Activated T-cell treated with anti-CD3 and anti-CD28 coated beads for 1 hour (primary cell): ENCODE data around the gene WTAP.
A peak's percentile ranks its signal among the peaks of the same experiment; 100 is the strongest.
"Not testable (repeated sequence)": the region's sequence is repeated elsewhere in the genome, so short reads cannot be mapped to it uniquely, and the experiment has no call there.

Source experiments
- DNase-seq: peaks from one replicate; pipeline ENCODE4 v3.0.0-alpha.2; 2020; ENCODE audit warnings: low read depth

WTAP gene

DNA sequence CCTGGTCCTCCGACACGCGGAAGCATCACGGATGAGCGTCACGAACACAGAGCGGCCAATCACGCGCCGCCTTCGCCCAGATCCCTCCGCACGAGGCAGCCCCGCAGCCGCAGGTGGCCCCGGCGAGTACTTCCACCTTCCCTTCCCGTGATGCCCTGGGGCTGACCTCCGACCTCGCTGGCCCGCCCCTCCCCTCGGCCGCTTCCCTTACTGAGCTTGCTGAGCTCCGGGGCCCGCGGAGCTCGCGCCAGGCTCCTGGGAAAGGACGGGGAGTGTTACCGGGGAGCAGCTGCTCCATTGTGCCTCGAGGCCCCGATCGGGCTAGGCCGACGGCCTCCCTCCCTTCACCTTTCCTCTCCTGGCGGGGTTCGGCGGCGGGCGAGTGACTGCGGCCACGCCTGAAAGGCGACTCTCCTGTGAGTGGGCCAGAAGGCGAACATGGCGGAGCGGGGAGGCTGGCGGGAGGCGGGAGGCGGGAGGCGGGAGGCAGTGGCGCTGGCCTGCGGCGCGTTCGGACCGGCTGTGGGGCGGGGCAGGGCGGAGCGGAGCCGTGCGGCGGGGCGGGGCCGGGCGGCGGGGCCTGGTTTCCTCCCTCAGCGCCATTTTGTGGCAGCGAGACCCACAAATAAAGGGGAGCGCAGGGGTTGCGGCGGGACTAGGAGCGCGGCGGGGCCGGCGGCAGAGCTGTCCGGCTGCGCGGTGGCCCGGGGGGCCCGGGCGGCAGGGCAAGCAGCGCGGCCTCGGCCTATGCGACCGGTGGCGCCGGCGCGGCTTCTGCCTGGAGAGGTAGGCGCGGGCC, at the start of gene WTAP:
Gene WTAP (plus strand): TSS at position 589 of the 799 bp plus-strand sequence. CDS start 8,760 bp downstream, outside the sequence.
- peak; percentile 94 for DNase-seq

DNA sequence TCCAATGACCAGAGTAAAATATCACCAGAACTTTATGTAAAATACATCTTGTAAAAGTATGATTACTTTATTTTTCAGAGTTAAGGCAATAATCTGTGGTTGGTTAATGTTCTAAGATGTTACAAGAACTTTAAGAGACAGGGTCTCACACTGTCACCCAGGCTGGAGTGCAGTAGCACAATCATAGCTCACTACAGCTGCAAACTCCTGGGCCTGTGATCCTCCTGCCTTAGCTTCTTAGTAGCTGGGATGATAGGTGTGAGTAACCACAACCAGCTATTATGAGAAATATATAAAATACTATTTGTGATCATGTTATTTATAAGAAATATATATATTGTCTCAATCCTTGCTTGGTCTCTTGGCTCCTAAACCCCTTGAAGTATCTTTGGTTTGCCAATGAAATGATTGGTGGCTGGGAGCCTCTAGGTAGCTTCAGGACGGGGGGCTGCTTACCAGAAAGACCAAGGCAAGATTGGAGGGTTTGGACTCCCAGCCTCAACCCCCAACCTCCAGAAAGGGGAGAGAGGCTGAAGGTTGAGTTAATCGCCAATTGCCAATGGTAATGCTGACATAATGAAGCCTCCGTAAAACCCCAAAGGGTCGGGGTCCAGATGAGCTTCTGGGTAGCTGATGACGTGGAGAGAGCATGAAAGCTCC, 49.7 kb upstream of the WTAP start:
- DNase-seq, result no peak

DNA sequence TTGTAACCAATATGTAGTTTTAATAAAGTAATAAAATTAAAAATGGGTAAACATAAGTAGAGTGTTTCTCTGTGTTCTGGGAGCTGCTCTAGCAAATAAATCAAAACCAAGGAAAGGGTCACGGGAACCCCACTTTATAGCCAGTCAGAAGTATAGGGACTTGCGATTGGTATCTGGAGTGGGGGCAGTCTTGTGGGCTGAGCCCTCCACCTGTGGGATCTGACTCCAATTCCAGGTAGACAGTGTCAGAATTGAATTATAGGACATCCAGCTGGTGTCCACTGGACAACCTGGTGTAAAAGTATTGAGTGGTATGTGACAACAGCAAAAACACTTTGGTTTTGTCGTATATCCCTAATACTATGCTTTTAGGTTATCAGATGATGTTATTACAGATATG, 48.7 kb upstream of the WTAP start:
- no peak for DNase-seq

DNA sequence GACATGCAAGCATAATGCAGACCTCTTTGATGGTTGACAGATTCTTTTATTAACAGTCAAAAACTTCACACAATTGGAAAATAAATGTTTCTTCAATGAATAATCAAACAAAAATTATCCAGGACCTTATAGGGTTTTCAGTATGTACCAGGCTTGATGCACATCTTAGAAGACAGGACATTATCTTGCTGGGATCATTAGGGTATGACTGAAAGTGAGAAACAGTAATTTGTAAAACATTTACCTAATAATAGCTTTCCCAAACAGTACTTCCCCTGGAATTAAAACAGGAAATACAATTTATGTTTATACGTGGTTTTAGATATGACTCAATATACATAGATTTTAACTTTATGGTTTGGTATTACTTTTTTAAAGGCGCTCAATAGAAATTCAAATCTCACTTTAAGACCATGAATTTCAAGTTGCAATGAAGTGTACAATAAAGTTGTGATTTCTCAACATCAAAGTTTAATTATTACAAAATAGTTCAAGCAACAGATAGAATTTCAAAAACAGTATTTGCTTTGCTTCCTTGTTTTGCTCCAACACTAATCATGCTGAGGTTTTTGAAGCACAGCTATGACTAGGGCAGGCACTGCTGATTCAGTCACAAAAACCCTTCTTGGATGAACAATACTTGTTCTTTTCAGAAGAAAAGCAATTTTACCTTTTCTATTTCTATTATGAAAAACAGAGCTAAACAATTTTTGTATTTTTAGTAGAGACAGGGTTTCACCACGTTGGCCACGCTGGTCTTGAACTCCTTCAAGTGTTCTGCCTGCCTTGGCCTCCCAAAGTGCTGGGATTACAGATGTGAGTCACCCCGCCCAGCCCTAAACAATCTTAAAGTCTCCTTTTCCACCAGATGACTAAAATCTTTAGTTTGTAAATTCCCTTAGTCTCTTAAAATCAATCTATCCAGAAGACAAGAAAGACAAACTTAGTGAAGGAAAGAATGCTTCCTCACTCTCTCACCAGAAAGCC, 47.9 kb upstream of the WTAP start:
- no peak for DNase-seq

DNA sequence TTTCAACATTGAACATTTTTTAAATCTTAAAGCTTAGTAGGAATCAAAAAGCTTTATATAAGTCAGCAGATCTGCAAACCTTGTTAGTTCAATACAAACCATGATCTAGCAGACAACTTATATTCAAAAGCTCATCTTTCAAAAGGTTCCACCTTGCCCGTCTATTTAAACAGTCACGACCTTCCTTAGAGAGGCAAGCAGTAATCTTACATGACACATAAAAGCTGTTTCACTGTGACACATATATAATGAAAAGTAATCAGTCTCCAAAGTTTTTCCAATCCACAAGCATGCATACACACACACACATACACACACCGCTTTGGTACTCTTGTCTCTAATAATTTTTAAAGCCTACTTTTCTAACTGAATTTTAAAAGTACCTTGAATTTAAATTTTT, 47.2 kb upstream of the WTAP start:
- DNase-seq, result no peak

DNA sequence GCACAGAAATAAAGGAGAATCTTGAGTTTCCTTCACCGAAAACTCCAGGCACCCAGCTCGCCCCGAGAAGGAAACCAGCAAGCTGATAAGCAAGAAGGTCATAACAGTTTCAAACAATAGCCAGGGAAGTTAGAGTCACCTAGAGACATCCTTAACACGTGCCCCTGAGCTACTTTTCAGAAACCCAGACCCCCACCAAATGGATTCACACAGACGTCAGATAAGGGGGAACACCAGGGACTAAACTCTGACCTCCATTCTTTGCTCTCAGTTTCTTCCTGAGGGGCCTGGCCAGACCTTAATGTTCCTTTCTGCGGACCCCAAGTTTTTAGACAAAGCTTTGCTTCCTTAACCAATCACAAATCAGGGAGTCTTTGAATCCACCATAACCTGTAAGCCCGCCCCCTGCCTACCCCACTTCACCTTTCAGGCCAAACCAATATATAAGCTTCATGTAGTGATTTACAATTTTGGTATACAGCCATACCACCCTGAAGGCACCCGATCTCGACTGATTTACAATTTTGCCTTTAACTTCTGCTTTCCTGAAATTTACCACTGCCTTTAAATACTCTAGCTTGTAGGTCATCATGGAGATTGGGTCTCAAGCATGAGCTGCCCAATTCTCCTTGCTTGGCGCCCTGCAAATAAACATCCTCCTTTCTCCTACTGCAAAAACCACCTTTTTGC, 46.0 kb upstream of the WTAP start:
- DNase-seq, result no peak

DNA sequence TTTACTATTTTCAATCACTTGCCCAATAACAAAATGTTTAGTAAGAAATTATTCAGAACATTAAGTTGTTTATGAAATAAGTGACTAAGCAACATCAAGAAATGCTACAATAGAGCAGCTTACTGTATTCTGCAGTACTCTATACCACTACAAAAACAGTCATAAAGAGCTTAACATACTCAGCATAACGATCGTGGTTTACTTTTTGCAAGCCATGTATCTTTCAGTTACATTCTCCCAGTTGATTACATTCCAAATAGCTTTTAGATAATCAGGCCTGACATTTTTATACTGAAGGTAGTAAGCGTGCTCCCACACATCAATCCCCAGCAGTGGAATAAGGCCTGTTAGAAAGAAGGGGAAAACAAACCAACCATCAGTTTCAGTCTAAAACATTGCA, 45.0 kb upstream of the WTAP start:
- DNase-seq, result no peak

DNA sequence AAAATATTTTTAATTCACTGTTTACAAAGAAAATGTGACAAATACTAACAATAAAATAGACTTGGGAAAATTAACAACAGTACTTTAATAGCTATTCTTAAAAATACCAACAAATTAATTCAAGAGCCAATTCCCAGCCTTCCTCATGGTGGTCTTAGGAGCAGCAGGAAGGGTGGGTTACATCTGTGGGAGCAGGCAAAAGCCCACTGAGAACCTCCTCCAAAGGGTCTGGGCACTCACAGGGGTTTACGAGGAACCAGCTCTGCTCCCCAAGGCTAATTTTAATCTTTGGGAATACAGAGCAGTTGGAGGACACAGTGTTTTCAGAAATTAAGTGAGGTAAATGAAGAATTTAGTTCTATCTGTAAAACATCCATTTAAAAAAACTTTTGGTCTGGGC, 44.5 kb upstream of the WTAP start:
- DNase-seq, result no peak

DNA sequence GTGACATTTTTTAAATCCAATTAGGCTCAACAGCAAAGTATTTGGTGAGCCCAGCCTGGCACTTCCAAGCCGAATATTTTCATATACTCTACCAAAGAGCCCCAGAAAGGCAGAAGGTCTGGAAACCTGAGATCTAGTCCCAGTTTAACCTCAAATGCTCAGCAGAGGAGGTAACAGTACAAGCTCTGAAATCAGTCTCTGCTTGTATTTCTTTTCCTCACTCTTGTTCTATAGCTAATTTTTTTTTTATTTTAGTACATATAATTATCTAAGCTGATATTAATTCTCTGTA, 43.3 kb upstream of the WTAP start:
- DNase-seq, result no peak

DNA sequence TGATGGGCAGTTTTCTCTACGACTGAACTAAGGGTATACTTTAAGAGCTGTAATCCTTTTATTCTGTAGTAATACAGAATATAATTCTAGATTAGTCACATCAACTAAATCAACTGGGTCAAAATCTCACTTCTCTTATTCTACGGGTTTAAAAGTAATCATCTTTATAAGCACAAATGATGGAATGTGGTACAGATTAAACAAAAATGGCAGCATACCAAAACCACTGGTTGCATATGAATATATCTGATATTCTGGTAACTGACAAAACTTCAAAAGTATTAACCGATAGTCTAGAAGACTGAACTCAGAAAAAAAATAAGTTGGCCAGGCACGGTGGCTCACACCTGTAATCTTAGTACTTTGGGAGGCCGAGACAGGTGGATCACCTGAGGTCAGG, 41.3 kb upstream of the WTAP start:
- DNase-seq, result no peak

DNA sequence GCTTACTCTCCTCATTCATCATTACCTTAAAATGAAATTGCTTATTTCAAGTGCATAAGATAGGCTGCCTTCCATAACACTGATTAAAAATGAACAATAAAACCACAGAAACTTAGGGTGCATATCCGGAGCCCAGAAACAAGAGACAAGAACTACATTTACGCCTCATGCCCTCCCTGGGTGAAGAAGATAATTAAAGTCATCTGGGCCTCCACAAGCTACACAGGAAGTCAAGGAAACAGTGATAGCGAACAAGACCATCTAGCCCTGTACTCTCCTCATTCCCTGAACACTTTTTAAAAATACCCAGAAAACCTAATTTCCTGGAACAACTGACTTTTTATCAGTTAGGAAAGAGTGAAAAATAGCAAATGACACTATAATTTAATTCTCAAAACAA, 40.6 kb upstream of the WTAP start:
- no peak for DNase-seq

DNA sequence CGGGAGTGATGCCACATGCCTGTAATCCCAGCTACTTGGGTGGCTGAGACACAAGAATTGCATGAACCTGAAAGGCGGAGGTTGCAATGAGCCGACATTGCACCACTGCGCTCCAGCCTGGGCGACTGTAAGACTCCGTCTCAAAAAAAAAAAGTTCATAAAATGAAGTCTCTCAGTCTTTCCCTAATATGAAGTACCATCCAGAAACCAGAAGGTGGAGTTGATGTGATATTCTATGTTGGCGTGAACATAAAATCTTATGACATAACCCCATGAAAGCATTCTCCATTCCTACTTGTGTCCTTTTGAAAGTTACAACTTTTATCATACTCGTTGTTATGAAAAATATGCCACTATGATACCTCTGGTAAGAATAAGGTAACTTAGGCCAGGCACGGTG, 40.0 kb upstream of the WTAP start:
- DNase-seq, result no peak

DNA sequence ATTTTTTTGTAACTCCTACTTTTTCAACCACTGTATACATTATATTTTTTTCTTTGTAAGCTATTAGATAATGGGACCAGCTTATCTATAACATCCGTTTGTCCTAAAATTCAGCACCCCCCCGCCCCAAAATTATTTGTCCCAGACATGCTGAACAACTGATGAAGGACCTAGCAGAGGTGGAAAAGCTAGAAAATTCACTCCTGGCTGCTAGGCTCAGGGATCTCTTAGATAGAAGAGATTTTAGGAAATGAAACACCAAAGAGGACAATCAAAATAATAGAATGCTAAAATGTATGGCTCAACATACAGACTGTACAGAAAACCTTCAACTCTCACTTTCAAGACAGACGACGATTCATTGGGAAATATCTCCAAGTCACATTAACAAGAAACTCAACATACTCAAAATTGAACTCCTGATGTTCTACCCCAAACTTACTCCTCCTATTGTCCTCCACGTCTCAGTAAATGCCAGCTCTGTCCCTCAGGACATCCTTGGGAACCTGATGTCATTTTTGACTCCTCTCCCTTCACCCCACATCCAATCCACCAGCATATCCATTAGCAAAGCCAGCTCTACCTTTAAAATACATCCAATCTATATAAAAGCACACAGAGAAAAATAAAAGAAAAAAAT, 38.9 kb upstream of the WTAP start:
- no peak for DNase-seq

DNA sequence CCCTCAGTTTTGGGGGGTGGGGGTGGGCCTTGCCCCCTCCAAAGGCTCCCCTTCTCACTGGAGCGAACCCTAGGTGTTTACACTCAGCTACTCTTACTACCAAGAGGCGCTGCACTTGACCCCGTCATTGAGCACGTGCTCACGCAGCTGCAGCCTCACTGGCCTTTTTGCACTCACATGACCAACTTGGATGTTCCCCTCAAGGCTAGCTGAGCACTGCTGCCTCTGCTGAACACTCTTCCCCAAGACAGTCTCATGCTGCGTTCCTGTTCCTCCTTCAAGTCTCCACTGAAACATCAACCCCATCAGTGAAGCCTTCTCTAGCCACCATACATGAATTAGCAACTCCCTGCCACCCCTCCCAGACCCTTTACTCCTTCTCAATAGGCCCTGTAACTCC, 38.3 kb upstream of the WTAP start:
- DNase-seq, result no peak

DNA sequence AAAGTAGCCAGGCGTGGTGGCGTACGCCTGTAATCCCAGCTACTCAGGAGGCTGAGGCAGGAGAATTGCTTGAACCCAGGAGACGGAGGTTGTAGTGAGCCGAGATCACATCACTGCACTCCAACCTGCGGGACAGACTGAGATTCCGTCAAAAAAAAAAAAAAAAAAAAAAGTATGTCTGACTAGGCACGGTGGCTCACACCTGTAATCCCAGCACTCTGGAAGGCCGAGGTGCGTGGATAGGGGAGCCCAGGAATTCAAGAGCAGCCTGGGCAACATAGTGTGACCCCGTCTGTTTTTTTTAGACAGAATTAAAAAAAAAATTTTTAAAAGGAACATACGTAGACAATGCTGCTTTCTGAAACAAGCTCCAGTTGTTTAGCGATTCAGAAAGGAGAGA, 37.2 kb upstream of the WTAP start:
- not testable (repeated sequence) for DNase-seq

DNA sequence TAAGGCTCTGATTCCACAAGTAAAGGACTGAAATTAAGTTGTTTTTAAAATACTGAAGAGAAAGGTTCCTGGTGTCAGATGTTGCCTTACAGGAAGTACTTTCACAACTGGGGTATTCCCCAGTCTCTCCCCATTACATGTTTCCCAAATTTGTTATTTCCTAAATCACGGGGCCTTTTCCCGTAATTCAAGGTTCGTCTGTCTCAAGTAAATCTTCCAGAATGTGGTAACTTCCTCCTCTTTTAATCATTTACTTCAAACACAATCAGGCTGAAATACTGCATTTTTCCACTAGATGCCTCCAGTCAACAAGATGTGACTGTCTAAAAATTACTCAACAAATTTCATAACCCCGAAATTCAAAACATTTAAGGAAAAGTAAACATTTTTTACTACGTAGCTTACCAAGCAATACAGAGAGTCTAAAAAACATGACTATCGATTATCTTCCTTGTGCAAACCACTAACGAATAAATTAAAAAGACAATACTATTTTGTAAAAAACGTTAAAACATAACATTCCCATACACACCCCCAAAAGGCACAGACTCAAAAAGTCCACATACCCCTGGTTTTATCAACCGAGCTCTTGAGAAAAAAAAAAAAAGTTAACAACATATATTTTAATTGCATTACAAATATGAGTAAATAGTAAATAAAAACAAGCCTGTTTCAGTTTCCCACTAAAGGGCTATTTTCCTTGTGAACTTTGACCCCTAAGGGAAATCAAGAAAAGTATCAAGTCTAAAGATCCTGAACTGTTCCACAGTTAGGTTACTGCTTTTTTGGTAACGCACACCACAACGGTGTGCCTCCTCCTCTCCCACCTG, 36.0 kb upstream of the WTAP start:
- DNase-seq, result no peak

DNA sequence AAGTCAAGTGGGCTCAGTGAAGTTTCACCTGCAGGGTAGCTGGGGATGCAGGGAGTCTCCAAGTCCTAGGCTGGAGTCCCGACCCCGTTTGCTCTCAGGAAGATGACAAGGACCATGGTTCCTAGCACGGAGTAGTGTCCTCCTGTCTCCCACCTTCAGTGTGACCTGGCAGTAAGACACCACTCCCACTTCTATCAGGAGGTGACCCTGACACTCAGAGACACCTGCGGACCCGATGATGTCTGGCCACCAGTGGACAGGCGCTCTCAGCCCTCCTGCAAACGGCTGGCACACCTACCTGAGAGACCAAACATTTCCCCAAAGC, 35.4 kb upstream of the WTAP start:
- no peak for DNase-seq

DNA sequence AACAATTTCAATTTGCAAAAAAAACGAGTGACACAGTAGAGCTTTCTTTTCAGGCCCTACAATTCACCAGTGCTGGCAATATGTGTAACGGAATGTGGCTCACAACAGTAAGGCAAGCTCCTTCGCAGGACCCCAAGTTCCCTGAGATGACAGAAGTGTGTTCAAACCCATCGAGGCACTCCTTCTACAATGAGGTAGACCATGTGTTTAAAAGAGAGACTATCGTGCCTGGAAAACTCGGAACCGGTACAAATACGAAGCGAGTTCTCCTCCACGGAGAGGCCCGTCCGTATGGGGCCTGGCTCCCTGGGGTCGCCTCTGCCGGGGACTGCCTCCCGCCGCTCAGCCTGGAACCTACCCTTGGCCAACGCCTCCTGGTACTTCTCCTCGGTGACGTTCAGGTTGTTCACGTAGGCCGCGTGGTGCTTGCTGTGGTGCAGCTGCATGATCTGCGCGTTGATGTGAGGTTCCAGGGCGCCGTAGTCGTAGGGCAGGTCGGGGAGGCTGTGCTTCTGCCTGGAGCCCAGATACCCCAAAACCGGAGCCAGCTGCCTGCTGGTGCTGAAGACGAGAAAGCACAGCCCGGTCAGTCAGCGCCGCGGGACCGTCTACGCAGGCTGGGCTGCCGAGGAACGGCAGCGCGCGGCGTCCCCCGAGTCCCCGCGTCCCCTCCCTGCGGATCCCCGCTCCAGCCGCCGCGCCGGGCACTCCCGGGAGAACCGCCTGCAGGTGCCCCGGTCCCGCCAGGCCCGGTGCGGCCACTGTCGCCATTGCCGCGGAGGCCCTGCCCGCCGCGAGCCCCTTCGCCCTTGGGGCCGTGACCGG, 34.8 kb upstream of the WTAP start:
- peak; percentile 42 for DNase-seq

DNA sequence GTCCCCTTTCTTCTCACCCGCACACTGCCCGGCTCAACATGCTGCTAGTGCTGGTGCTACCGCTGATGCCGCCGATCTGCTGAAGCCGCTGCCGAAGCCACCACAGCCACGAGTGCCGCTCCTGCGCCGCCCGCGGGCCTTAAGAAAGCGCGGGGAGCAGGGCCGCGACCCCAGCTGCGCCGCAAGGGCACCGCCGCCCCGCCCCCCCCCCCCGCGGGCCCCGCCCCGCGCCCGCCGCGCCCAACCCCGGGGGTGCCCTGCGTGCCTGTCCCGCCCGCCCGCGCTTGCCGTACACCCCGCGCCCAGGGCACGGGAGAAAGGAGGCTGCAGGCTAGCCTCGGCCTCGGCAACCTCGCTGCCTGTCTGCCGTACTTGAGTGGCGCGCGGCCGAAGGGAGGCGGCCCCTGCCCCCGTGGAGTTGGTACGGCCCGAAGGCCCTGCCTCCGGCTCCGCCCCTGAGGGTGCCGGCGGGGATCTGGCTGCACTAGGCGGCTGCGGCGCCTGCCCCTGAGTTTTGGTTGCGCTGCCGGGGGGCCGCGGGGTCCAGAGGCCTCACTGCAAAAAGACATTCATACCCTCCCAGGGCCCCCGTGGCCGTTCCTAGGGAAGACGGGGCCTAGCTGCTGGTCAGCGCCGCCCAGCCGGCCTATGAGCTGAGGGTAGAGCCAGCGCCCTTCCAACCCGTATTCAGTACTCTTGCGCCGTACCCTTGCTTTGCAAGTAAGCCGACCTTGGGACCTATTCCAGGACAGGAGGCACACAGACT, 34.0 kb upstream of the WTAP start, which contains the start of gene SOD2:
Gene SOD2 (minus strand): TSS at position 114 of the 766 bp plus-strand sequence. CDS start 74 bp downstream, at position 40.
- peak; percentile 71 for DNase-seq
